ENCODE measurements around the gene SLC25A41.

Gene SLC25A41

DNA sequence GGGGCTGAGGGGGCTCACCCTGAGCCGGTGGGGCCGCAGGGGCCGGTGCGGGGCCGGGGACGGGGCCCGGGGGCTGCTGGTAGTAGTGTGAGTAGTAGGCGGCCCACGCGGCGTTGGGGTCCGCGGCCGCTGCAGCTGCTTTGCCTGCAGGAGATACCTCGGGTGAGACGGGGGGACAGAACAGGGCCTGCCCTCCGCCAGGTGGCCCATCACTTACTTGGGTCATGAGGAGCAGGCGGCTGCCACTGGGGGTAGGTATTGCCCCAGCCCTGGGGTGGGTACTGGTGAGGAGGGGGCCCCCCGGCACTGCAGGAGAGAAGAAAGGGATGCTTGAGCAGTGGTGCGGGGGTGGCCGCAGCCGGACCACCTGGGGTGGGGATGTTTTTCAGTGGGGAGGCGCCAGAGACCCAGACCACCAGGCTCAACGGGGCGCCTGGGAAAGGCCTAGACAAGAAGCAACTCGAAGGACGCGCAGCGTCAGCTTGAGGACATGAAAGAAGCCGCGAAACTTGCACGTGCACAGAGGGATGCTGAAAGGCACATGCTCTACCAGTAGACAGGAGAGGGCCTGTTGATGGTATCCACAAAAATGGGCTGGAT, 17.9 kb downstream of the SLC25A41 start:
- no peak overlapping the region for H3K4me3 ChIP-seq (ENCODE audit: extremely low read depth, insufficient read depth, low read length, poor library complexity, severe bottlenecking)
- no peak overlapping the region for H3K27ac ChIP-seq (ENCODE audit: low read depth, low read length, severe bottlenecking)
- no peaks in the 10 kb centered on the region for H3K9me3 ChIP-seq (ENCODE audit: control insufficient read depth, low read length)
- peaks cover 82% of the 10 kb centered on the region for H3K36me3 ChIP-seq (ENCODE audit: control insufficient read depth, insufficient read depth, low read length)
- H3K4me1 ChIP-seq (ENCODE audit: control insufficient read depth, insufficient read depth, low read length, poor library complexity, severe bottlenecking), result no peaks in the 10 kb centered on the region
- 92 to 96% methylated on average over 19 to 32 of the region's 32 CpGs for WGBS, 2 experiments (ENCODE audit: insufficient coverage in 2 of 2)

- Histone ChIP-seq H3K27ac (ENCODE audit: low read depth, low read length, severe bottlenecking) (no peak overlapping the region), H3K4me3 (ENCODE audit: extremely low read depth, insufficient read depth, low read length, poor library complexity, severe bottlenecking) (no peak overlapping the region), H3K9me3 (ENCODE audit: control insufficient read depth, low read length) (no peaks in the 10 kb centered on the region), H3K36me3 (ENCODE audit: control insufficient read depth, insufficient read depth, low read length) (peaks cover 75% of the 10 kb centered on the region), H3K4me1 (ENCODE audit: control insufficient read depth, insufficient read depth, low read length, poor library complexity, severe bottlenecking) (no peaks in the 10 kb centered on the region)
- 96 to 98% methylated on average over 36 to 43 of the region's 47 CpGs for WGBS, 2 experiments (ENCODE audit: insufficient coverage in 2 of 2)
Observed at GRCh38 chr19:6414793-6415590, 18.6 kb downstream of the SLC25A41 start.

DNA sequence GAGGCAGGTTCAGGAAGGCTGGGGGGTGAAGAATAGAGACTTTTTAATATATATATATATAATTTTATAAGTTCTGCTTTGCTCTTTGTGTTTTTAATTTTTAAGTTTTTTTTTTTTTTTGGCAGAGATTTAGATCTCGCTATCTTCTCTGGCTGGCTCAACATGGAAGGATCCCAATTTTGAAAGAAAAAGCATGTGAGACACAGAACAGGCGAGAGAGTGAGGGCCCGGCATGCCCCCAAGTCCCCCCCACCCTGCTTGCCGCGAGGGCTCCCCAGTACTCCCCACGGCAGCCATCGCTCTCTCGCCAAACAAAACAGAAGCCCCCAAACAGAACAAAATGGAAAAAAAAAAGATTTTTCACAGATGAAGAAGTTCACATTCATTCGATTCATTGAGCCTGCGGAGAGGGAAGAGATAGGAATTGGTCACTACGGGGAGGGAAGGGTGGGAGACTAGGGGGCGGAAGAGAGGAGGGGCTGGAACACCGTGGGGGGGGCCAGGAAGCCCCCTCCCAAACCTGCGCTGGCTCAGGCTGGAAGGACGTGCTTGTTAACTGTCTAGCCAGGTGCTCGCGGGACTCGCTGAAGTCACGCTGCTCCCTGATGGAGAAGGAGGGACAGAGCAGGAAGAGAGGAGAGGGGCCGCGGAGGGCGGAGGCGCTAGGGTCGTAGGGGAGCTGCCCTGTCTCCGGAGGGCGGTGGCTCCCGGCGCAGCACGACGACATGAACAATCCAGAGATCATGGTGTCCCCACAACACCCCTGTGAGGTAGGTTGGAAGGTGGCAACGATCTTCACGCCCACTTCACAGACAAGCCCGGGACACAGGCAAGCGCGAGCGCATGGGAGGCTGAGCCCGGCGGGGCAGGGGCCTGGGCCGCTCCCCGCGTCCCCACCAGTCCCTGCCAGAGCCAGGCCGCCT, 19.6 kb downstream of the SLC25A41 start:
- WGBS, 2 experiments (ENCODE audit: insufficient coverage in 2 of 2), result 87% methylated on average over 30 of the region's 42 CpGs

DNA sequence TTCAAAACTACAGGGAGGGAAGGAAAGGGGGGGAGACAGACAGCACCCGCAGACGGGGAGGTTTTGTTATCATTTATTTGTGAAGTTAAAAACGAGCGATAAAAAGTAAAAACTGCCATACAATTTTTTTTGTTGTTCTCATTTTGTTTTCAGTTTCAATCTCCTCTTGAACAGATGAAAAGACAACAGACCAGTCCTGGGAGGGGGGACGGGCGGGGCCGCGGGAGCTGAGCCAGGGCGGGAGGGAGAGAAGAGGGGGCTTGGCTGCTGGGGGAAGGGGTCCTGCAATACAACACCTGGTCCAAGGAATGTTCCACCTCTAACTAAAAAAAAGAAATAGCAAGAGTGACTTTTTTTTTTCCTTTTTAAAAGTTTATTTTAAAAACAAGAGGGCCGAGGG, 20.3 kb downstream of the SLC25A41 start:
- H3K9me3 ChIP-seq (ENCODE audit: control insufficient read depth, low read length), result no peaks in the 10 kb centered on the region
- no peaks in the 10 kb centered on the region for H3K4me1 ChIP-seq (ENCODE audit: control insufficient read depth, insufficient read depth, low read length, poor library complexity, severe bottlenecking)
- peaks cover 58% of the 10 kb centered on the region for H3K36me3 ChIP-seq (ENCODE audit: control insufficient read depth, insufficient read depth, low read length)
- H3K27ac ChIP-seq (ENCODE audit: low read depth, low read length, severe bottlenecking), result no peak overlapping the region
- no CpG with 5 or more reads among the region's 10 CpGs for WGBS, 2 experiments (ENCODE audit: insufficient coverage in 2 of 2)
- H3K4me3 ChIP-seq (ENCODE audit: extremely low read depth, insufficient read depth, low read length, poor library complexity, severe bottlenecking), result no peak overlapping the region

More for the DNA sequence above, 19.6 kb downstream of the SLC25A41 start:
- H3K4me3 ChIP-seq (ENCODE audit: extremely low read depth, insufficient read depth, low read length, poor library complexity, severe bottlenecking), result no peak overlapping the region
- no peaks in the 10 kb centered on the region for H3K4me1 ChIP-seq (ENCODE audit: control insufficient read depth, insufficient read depth, low read length, poor library complexity, severe bottlenecking)
- H3K36me3 ChIP-seq (ENCODE audit: control insufficient read depth, insufficient read depth, low read length), result peaks cover 65% of the 10 kb centered on the region
- H3K9me3 ChIP-seq (ENCODE audit: control insufficient read depth, low read length), result no peaks in the 10 kb centered on the region
- H3K27ac ChIP-seq (ENCODE audit: low read depth, low read length, severe bottlenecking), result no peak overlapping the region

DNA sequence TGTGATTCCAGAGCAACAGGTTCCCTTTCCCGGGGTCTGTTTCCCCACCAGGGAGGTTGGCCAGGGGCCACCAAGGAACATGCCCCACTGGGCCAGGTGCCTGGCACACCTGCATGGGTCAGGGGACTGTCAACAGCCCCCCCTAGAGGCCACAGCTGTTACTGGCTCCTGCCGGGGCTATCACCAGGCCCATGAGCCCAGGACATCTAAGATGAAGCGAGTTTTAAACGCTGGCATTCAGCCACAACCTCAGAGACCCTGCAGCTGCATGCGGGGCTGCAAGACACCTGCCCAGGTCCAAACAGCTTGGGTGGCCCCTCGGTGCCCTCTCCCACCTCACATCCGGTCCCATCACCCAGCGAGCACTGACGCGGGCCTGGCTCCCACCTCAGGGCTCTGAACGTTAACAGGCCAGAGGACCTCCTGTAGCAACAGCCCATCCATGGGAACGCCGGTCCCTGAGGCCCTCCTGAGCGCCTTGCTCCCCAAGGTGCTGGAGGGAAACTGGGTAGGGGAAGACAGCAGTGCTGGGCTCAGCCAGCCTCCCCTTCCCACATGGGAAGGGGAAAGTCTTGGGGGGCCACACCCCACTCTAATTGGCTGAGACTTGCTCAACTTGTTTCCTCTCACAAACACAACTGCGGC, 21.0 kb downstream of the SLC25A41 start:
- no peaks in the 10 kb centered on the region for H3K4me1 ChIP-seq (ENCODE audit: control insufficient read depth, insufficient read depth, low read length, poor library complexity, severe bottlenecking)
- H3K4me3 ChIP-seq (ENCODE audit: extremely low read depth, insufficient read depth, low read length, poor library complexity, severe bottlenecking), result no peak overlapping the region
- peaks cover 51% of the 10 kb centered on the region for H3K36me3 ChIP-seq (ENCODE audit: control insufficient read depth, insufficient read depth, low read length)
- no peaks in the 10 kb centered on the region for H3K9me3 ChIP-seq (ENCODE audit: control insufficient read depth, low read length)
- peak overlapping the region; percentile 5 for H3K27ac ChIP-seq (ENCODE audit: low read depth, low read length, severe bottlenecking)
- WGBS, 2 experiments (ENCODE audit: insufficient coverage in 2 of 2), result 82 to 88% methylated on average over 13 to 14 of the region's 15 CpGs

DNA sequence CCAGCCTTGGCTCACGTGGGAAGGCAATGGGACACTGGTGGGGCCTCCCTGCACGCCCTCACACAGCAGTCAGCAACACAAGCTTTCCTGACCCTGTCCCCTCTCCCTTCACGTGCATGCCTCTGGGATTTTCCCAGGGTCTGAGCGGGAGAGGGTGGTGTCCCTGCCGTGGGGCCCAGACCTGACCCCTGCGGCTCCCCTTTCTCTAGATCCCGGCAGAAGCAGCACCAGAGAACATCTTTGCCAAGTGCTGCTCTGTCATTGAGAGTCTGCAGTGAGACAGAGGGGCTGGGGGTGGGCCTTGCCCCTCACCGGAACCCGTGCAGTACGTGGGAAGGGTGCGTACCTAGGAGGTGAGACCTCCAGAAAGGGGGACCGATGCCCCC, 21.5 kb downstream of the SLC25A41 start:
- no peaks in the 10 kb centered on the region for H3K9me3 ChIP-seq (ENCODE audit: control insufficient read depth, low read length)
- WGBS, 2 experiments (ENCODE audit: insufficient coverage in 2 of 2), result 90 to 96% methylated on average over 9 to 11 of the region's 12 CpGs
- H3K4me1 ChIP-seq (ENCODE audit: control insufficient read depth, insufficient read depth, low read length, poor library complexity, severe bottlenecking), result no peaks in the 10 kb centered on the region
- H3K27ac ChIP-seq (ENCODE audit: low read depth, low read length, severe bottlenecking), result peak overlapping the region; percentile 5
- peaks cover 46% of the 10 kb centered on the region for H3K36me3 ChIP-seq (ENCODE audit: control insufficient read depth, insufficient read depth, low read length)
- H3K4me3 ChIP-seq (ENCODE audit: extremely low read depth, insufficient read depth, low read length, poor library complexity, severe bottlenecking), result no peak overlapping the region

DNA sequence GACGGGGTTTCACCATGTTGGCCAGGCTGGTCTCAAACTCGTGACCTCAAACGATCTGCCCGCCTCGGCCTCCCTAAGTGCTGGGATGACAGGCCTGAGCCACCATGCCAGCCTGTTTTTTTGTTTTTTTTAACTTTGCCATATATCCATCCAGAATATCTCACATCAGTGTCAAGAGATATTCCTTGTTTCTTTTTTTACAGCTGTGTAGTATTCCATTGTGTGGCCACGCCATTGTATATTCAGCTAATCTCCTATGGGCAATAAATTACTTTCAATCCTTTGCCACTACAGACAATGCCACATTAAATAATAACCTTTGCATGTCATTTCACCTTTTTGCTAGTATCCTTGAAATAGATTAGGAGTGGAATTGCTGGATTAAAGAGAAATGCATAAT, 24.2 kb downstream of the SLC25A41 start:
- Histone ChIP-seq H3K9me3 (ENCODE audit: control insufficient read depth, low read length) (no peaks in the 10 kb centered on the region), H3K36me3 (ENCODE audit: control insufficient read depth, insufficient read depth, low read length) (peaks cover 19% of the 10 kb centered on the region), H3K4me3 (ENCODE audit: extremely low read depth, insufficient read depth, low read length, poor library complexity, severe bottlenecking) (no peak overlapping the region), H3K27ac (ENCODE audit: low read depth, low read length, severe bottlenecking) (no peak overlapping the region), H3K4me1 (ENCODE audit: control insufficient read depth, insufficient read depth, low read length, poor library complexity, severe bottlenecking) (no peaks in the 10 kb centered on the region)
- WGBS, 2 experiments (ENCODE audit: insufficient coverage in 2 of 2), result 87 to 95% methylated on average over 5 to 6 of the region's 6 CpGs

DNA sequence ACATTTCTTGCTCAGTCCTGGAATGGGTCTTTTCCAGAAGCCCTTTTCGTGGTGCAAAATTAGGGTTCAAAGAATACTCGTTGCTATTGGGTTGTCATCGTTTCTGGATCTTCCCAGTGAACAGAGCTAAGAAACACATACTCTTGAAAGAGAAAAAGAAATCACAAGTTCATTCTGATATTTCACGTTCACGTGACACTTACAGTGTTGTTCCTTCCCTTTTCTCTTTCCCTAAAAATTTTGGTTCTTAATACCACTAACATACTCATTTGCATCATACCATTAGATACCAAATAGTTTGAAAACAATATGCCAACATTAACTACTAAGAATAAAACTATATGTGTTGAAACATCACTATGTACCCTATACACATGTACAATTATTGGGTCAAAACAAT, 27.2 kb downstream of the SLC25A41 start:
- H3K4me3 ChIP-seq (ENCODE audit: extremely low read depth, insufficient read depth, low read length, poor library complexity, severe bottlenecking), result no peak overlapping the region
- 90 to 93% methylated on average over 3 to 5 of the region's 5 CpGs for WGBS, 2 experiments (ENCODE audit: insufficient coverage in 2 of 2)
- H3K36me3 ChIP-seq (ENCODE audit: control insufficient read depth, insufficient read depth, low read length), result no peaks in the 10 kb centered on the region
- H3K9me3 ChIP-seq (ENCODE audit: control insufficient read depth, low read length), result no peaks in the 10 kb centered on the region
- peaks cover 10% of the 10 kb centered on the region for H3K4me1 ChIP-seq (ENCODE audit: control insufficient read depth, insufficient read depth, low read length, poor library complexity, severe bottlenecking)
- H3K27ac ChIP-seq (ENCODE audit: low read depth, low read length, severe bottlenecking), result no peak overlapping the region

DNA sequence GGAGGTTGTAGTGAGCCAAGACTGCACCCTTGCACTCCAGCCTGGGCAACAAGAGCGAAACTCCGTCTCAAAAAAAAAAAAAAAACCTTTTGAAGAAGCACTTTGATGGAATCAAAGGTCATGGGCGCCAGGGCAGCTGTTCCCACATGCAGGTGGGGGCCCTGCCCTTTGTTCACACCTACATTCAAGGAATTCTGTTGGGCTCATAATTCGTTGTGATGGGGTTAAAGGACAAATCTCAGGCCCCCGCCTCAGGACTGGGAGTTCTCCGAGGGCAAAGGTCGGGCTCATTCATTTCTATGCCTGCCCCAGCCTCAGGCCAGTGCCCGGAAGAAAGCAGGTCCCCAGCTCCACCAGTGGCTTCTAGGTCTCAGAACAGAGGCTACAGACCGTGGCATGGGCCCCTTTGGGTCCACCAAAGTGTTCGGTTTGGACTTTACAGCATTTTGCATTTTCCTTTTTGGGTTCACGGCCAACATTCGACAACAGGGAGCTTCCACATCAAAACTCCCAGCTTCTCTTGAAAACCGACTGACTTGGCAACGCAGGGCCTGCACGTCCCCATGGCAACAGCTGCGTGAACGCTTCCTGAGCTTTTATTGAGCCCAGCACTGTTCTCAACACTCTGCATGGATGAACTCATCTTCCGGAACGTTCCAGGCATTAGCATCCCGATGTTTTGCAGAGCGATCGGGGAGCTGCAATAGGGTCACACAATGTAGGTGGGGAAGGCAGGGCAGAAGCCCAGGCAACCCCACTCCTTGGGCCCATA, 30.5 kb downstream of the SLC25A41 start:
- Histone ChIP-seq H3K4me1 (ENCODE audit: control insufficient read depth, insufficient read depth, low read length, poor library complexity, severe bottlenecking) (peaks cover 10% of the 10 kb centered on the region), H3K4me3 (ENCODE audit: extremely low read depth, insufficient read depth, low read length, poor library complexity, severe bottlenecking) (no peak overlapping the region), H3K36me3 (ENCODE audit: control insufficient read depth, insufficient read depth, low read length) (no peaks in the 10 kb centered on the region), H3K9me3 (ENCODE audit: control insufficient read depth, low read length) (no peaks in the 10 kb centered on the region), H3K27ac (ENCODE audit: low read depth, low read length, severe bottlenecking) (peak overlapping the region; percentile 33)
- 85 to 86% methylated on average over 19 of the region's 22 CpGs for WGBS, 2 experiments (ENCODE audit: insufficient coverage in 2 of 2)

DNA sequence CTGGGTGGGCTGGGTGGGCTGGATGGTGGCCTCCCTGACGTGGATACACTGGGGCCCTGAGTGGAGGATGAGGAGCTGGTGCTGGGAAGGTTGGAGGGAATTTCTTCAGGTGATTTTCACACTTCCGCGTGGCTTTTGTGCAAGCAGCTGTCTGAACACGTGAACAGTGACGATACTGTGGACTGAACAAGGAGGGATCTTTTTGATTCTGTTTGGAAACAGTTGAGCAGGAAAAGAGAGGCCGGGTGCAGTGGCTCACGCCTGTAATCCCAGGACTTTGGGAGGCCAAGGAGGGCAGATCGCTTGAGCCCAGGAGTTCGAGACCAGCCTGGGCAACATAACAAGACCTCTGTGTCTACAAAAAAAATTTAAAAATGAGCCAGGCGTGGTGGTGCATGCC, 31.5 kb downstream of the SLC25A41 start:
- Histone ChIP-seq H3K27ac (ENCODE audit: low read depth, low read length, severe bottlenecking) (peak overlapping the region; percentile 5), H3K4me1 (ENCODE audit: control insufficient read depth, insufficient read depth, low read length, poor library complexity, severe bottlenecking) (peaks cover 10% of the 10 kb centered on the region), H3K9me3 (ENCODE audit: control insufficient read depth, low read length) (no peaks in the 10 kb centered on the region), H3K4me3 (ENCODE audit: extremely low read depth, insufficient read depth, low read length, poor library complexity, severe bottlenecking) (no peak overlapping the region), H3K36me3 (ENCODE audit: control insufficient read depth, insufficient read depth, low read length) (no peaks in the 10 kb centered on the region)
- 92 to 97% methylated on average over 9 of the region's 10 CpGs for WGBS, 2 experiments (ENCODE audit: insufficient coverage in 2 of 2)

All from mesodermal cell (in vitro differentiated cells).